Kidney (tissue), 14 donors: ENCODE measurements around the gene SH2D6. TPM values are rescaled to one million over a fixed set of nuclear protein-coding genes. Genes with fewer than 3 reads are reported as not detected.

Experiments
- DNase-seq, 5 donors: peaks; one replicate each; pipeline ENCODE4 v3.0.0-alpha.2; 2013 to 2020
- FAIRE-seq: peaks from 2 replicates; lab custom pipeline; 2012; peaks lifted over from hg19 to GRCh38; lab: Jason Lieb, UNC
- H3K27ac ChIP-seq, 2 donors: one replicate each; pipeline ENCODE4 v1.7.0; 2013; ENCODE audit warnings: low read depth in 2 of 2, low read length in 2 of 2, inconsistent platforms in 1 of 2
- H3K27me3 ChIP-seq: one replicate; pipeline ENCODE4 v1.7.1; 2013; ENCODE audit warnings: low read length, inconsistent platforms; ENCODE audit not compliant: control insufficient read depth, insufficient read depth
- H3K36me3 ChIP-seq, 3 donors: one replicate each; pipeline versions ENCODE4 v1.7.0 to v1.7.1; 2013; ENCODE audit warnings: low read length in 3 of 3, control low read depth in 1 of 3, inconsistent platforms in 1 of 3; ENCODE audit not compliant: insufficient read depth in 3 of 3, control insufficient read depth in 2 of 3
- H3K4me1 ChIP-seq, 3 donors: one replicate each; pipeline versions ENCODE4 v1.7.0 to v1.7.1; 2013; ENCODE audit warnings: low read length in 3 of 3, inconsistent platforms in 1 of 3, low read depth in 1 of 3; ENCODE audit not compliant: control insufficient read depth in 2 of 3, insufficient read depth in 2 of 3
- H3K4me3 ChIP-seq, 3 donors: one replicate each; pipeline versions ENCODE4 v1.7.0 to v1.8.1; 2013; ENCODE audit warnings: low read length in 3 of 3, control low read depth in 1 of 3, inconsistent platforms in 1 of 3
- H3K9ac ChIP-seq, 3 donors: one replicate each; pipeline versions ENCODE4 v1.7.0 to v1.7.1; 2013; ENCODE audit warnings: low read length in 3 of 3, control low read depth in 1 of 3, inconsistent platforms in 1 of 3
- H3K9me3 ChIP-seq, 3 donors: one replicate each; pipeline versions ENCODE4 v1.7.0 to v1.7.1; 2013; ENCODE audit warnings: low read length in 3 of 3, control low read depth in 1 of 3, inconsistent platforms in 1 of 3; ENCODE audit not compliant: control insufficient read depth in 2 of 3, insufficient read depth in 1 of 3
- intact Hi-C: fragments of 100-400 bp; cut with DNase I; formaldehyde crosslinking; loops from one replicate; pipeline ENCODE4 v1.11.1; 2022
- polyA plus RNA-seq: library from polyadenylated mRNA; stranded (reverse); fragments of 350-450 nt; fragmentation: Illumina TruSeq; extraction: RNeasy Lipid Tissue Mini Kit (QIAGEN cat#74804); gene quantifications from one replicate; pipeline ENCODE4 v1.2.3, GENCODE V29; 2014; ENCODE audit warnings: low read depth, low replicate concordance; ENCODE audit not compliant: insufficient read depth
- total RNA-seq: library from RNA; stranded (reverse); fragmentation: NEBNext Ultra II Directional; extraction: Animal tissue kit (Norgen Biotek cat#: 25700); gene quantifications from one replicate; pipeline ENCODE4 v1.2.1, GENCODE V29; 2021
- TF ChIP-seq, protein P1 (sequence below): IDR thresholded peaks from 3 replicates; pipeline ENCODE4 v1.5.1; 2012; ENCODE audit warnings: mild to moderate bottlenecking, moderate library complexity, borderline replicate concordance; ENCODE audit not compliant: insufficient read depth; ENCODE audit errors: extremely low read depth
- donor health status: control.
- donor health status: control.
- donor health status: control.
- donor health status: control.
- donor health status: control.
- donor health status: DM: yes; HTN: yes; CAD: no.
- donor health status: Normal renal cell carcinoma (clear cell type).

SH2D6 gene
- total and polyA plus RNA-seq, 2 donors from 2014 or later: 0.98 to 3.2 TPM

DNA sequence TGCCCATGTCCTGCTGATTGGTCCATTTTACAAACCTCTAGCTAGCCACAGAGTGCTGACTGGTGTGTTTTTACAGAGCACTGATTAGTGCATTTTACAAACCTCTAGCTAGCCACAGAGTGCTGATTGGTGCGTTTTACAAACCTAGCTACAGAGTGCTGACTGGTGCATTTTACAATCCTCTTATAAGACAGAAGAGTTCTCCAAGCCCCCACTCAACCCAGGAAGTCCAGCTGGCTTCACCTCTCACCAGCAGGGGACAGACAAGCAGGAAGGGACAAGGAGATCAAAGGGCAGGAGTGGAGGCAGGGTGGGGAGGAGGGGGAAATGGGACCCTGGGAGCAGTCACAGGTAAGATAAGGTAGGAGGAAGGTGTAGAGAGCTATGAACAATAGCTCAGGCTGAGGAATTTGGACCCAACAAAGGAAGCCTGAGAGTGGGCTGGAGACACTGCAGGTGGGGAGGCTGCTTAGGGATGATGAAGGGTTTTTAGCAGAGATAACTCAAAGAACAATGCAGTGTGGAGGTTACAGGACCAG lies 37.1 kb downstream of the SH2D6 start:
- no peak for FAIRE-seq
- H3K27me3 ChIP-seq: no peaks in the 10 kb centered on the region
- no peak overlapping the region for H3K4me3 ChIP-seq
- H3K9ac ChIP-seq: no peak overlapping the region
- no peaks in the 10 kb centered on the region for H3K36me3 ChIP-seq
- no peaks in the 10 kb centered on the region for H3K9me3 ChIP-seq
- DNase-seq: no peak
- TF ChIP-seq, protein P1, sequence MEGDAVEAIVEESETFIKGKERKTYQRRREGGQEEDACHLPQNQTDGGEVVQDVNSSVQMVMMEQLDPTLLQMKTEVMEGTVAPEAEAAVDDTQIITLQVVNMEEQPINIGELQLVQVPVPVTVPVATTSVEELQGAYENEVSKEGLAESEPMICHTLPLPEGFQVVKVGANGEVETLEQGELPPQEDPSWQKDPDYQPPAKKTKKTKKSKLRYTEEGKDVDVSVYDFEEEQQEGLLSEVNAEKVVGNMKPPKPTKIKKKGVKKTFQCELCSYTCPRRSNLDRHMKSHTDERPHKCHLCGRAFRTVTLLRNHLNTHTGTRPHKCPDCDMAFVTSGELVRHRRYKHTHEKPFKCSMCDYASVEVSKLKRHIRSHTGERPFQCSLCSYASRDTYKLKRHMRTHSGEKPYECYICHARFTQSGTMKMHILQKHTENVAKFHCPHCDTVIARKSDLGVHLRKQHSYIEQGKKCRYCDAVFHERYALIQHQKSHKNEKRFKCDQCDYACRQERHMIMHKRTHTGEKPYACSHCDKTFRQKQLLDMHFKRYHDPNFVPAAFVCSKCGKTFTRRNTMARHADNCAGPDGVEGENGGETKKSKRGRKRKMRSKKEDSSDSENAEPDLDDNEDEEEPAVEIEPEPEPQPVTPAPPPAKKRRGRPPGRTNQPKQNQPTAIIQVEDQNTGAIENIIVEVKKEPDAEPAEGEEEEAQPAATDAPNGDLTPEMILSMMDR: no peak
- no peak overlapping the region for H3K27ac ChIP-seq
- intact Hi-C loops: no loop called here
- no peaks in the 10 kb centered on the region for H3K4me1 ChIP-seq

DNA sequence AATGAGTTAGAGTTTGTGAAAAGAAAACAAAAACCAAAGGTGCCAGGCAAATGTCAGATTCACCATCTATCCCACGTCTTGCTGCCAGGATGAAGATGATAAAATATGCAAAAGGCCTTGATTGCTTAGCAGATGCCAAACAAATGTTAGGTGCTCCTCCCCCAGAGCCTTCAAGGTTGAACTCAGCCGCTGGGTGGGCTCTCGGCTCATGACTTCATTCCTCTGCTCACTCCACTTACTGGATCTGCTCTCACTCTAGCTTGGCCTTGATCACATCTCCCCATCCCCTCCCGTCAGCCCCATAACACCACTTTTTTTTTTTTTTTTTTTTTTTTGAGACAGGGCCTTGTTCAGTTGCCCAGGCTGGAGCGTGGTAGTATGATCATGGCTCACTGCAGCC lies 38.5 kb downstream of the SH2D6 start:
- Histone ChIP-seq H3K9ac (no peak overlapping the region), H3K4me1 (no peaks in the 10 kb centered on the region), H3K27me3 (no peaks in the 10 kb centered on the region), H3K4me3 (no peak overlapping the region), H3K36me3 (no peaks in the 10 kb centered on the region), H3K27ac (no peak overlapping the region), H3K9me3 (no peaks in the 10 kb centered on the region)
- TF ChIP-seq, protein P1: no peak
- no peak for FAIRE-seq
- no peak for DNase-seq
- intact Hi-C loops: no loop called here

DNA sequence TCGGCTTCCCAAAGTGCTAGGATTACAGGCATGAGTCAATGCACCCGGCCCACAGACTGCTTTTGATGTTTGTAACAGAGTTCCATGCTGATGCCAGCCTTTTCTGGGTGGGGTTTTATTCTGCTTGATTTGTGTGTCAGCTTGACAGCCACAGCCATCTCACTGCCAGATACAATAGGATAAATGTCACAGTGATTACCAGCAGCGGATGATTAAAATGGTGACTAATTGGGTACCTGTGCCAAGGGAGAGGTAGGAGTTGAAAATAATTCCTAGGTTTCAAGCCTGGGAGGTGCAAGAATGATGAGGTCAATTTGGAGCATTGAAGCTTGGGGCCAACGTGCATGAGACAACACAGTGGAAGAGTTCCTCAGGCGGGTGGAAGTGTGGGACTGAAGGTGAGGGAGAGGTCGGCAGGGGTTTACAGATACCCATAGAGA lies 39.4 kb downstream of the SH2D6 start:
- TF ChIP-seq, protein P1: no peak
- FAIRE-seq: no peak
- Histone ChIP-seq H3K4me3 (no peak overlapping the region), H3K9me3 (no peaks in the 10 kb centered on the region), H3K9ac (no peak overlapping the region), H3K4me1 (no peaks in the 10 kb centered on the region), H3K27ac (no peak overlapping the region), H3K36me3 (no peaks in the 10 kb centered on the region), H3K27me3 (no peaks in the 10 kb centered on the region)
- peak in 1 of 5 donors; percentile 5 for DNase-seq
- intact Hi-C loops: no loop called here
